HCT116 (cell line): Measurements from ENCODE around the gene RIT1.

Experiments
- CEBPB ChIP-seq: IDR thresholded peaks from 2 replicates; pipeline ENCODE4 v1.6.1; 2012; ENCODE audit warnings: low read depth
- CTCF ChIP-seq, 3 experiments: fragments of 200-600 bp in 1 of 3; sonication (generic) in 1 of 3; IDR thresholded peaks in 2 of 3; conservative IDR thresholded peaks in 1 of 3; 2 replicates each; pipeline ENCODE4 v1.5.1; 2012 to 2017; ENCODE audit warnings: low read depth in 2 of 3, low read length in 2 of 3, antibody characterized with exemption in 1 of 3, borderline replicate concordance in 1 of 3, control low read depth in 1 of 3, mild to moderate bottlenecking in 1 of 3, mixed read lengths in 1 of 3, mixed run types in 1 of 3, moderate library complexity in 1 of 3; ENCODE audit not compliant: insufficient read depth in 1 of 3
- EZH2 ChIP-seq: fragments of 200-600 bp; sonication (generic); IDR thresholded peaks from 2 replicates; pipeline ENCODE4 v1.6.1; 2017; ENCODE audit warnings: antibody characterized with exemption, mixed run types
- EZH2phosphoT487 ChIP-seq: fragments of 200-600 bp; IDR thresholded peaks from 2 replicates; pipeline ENCODE4 v1.6.1; 2018; ENCODE audit warnings: antibody characterized with exemption, borderline replicate concordance
- JUND ChIP-seq: IDR thresholded peaks from 2 replicates; pipeline ENCODE4 v1.6.1; 2012
- MAX ChIP-seq: IDR thresholded peaks from 2 replicates; pipeline ENCODE4 v1.6.1; 2012
- POLR2A ChIP-seq: IDR thresholded peaks from 2 replicates; pipeline ENCODE4 v1.7.0; 2011; ENCODE audit warnings: borderline replicate concordance; ENCODE audit not compliant: insufficient read depth, insufficient read length; ENCODE audit errors: extremely low read depth
- REST ChIP-seq: IDR thresholded peaks from 2 replicates; pipeline ENCODE4 v1.6.1; 2012; ENCODE audit warnings: low read depth
- SIN3A ChIP-seq: IDR thresholded peaks from 2 replicates; pipeline ENCODE4 v1.6.1; 2012; ENCODE audit warnings: low read depth
- SP1 ChIP-seq: IDR thresholded peaks from 2 replicates; pipeline ENCODE4 v1.6.1; 2012; ENCODE audit warnings: low read depth
- SRF ChIP-seq: IDR thresholded peaks from 2 replicates; pipeline ENCODE4 v1.6.1; 2012; ENCODE audit warnings: low read depth
- TCF7L2 ChIP-seq: IDR thresholded peaks from 2 replicates; pipeline ENCODE4 v1.7.0; 2011; ENCODE audit warnings: borderline replicate concordance, inconsistent platforms; ENCODE audit not compliant: insufficient read depth, insufficient read length; ENCODE audit errors: extremely low read depth
- ZBTB33 ChIP-seq: IDR thresholded peaks from 2 replicates; pipeline ENCODE4 v1.6.1; 2011; ENCODE audit warnings: mild to moderate bottlenecking, low read length, moderate library complexity; ENCODE audit not compliant: insufficient replicate concordance; ENCODE audit errors: extremely low read depth
- ZFX ChIP-seq: fragments of 450-650 bp; IDR thresholded peaks from 2 replicates; pipeline ENCODE4 v1.6.1; 2017

- no peak for TF ChIP-seq JUND
- TF ChIP-seq CEBPB: no peak
- no peak for TF ChIP-seq EZH2phosphoT487
- no peak for TF ChIP-seq POLR2A
- no peak for TF ChIP-seq CTCF (IDR thresholded peaks at IDR 0.05 in 2 of 3, conservative IDR thresholded peaks at IDR 0.05 in 1 of 3; ENCODE audit: borderline replicate concordance in 1 of 3, insufficient read depth in 1 of 3, low read depth in 2 of 3, low read length in 2 of 3)
- no peak for TF ChIP-seq EZH2
- no peak for TF ChIP-seq SRF
- no peak for TF ChIP-seq MAX
- TF ChIP-seq ZBTB33: no peak
- TF ChIP-seq SP1: no peak
- no peak for TF ChIP-seq SIN3A
- TF ChIP-seq REST: no peak
- no peak for TF ChIP-seq TCF7L2
- TF ChIP-seq ZFX: no peak
Observed at GRCh38 chr1:155919801-155920200, 8.7 kb upstream of the RIT1 start.
